ENCODE data around the gene SOCS1. TPM values are rescaled to one million over a fixed set of nuclear protein-coding genes. Genes with fewer than 3 reads are reported as not detected.

SOCS1 gene
- total and polyA plus RNA-seq, 2 of the 8 experiments (the other 6 are each of a cell fraction or from before 2014, with no cell fraction given) = 21.0 to 48.9 TPM

- peak; percentile 37 for TF ChIP-seq POLR2AphosphoS5 (IDR thresholded peaks at IDR 0.05; ENCODE audit: low read depth, low read length)
- TF ChIP-seq HDAC2 (IDR thresholded peaks at IDR 0.05; ENCODE audit: borderline replicate concordance in 1 of 2, low read depth in 2 of 2, low read length in 2 of 2) = 0 out of 4 replicates have a peak, but pooled peaks of 1 of the 2 experiments have one; percentile 40
- peak; percentile 63 for TF ChIP-seq MAX (IDR thresholded peaks at IDR 0.05)
- peak; percentile 59 for TF ChIP-seq KDM4A (IDR thresholded peaks at IDR 0.05; ENCODE audit: low read depth, low read length, severe bottlenecking)
- peak; percentile 49 for TF ChIP-seq ASH2L (IDR thresholded peaks at IDR 0.05; ENCODE audit: low read length)
These were observed 879 bp downstream of the SOCS1 start (continued) for GRCh38 chr16:11254913-11255736.

Data from H1 (cell line).